ENCODE data around the gene FGF11. TPM values are rescaled to one million over a fixed set of nuclear protein-coding genes. Genes with fewer than 3 reads are reported as not detected.

FGF11 gene
- polyA plus RNA-seq, 2 of the 4 experiments (the other 2 are of a cell fraction) = 1.4 to 1.8 TPM

- FAIRE-seq = no peak
- POLR2A ChIA-PET = interaction anchor here (0.6 to 3.0 kb wide), 12 partner anchors 17 to 250 kb away, joined by 3 to 31 read pairs (median 4); partner anchors contain the start of genes PLSCR3, POLR2A, SLC35G6 and TMEM256
- H3K9me3 ChIP-seq = no peaks in the 10 kb centered on the region
- H3K27ac ChIP-seq = peak overlapping the region in 1 of 2 experiments; percentile 71; a peak in 3 of 6 replicates
- peak; percentile 88; the same call in 1 of the 2 replicates for TF ChIP-seq RNF2 (IDR thresholded peaks at IDR 0.05; ENCODE audit: borderline replicate concordance, low read depth)
- TF ChIP-seq, protein P1, sequence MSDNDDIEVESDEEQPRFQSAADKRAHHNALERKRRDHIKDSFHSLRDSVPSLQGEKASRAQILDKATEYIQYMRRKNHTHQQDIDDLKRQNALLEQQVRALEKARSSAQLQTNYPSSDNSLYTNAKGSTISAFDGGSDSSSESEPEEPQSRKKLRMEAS (IDR thresholded peaks at IDR 0.05) = no peak
- no peak for TF ChIP-seq CEBPB (IDR thresholded peaks at IDR 0.05)
- TF ChIP-seq ZNF302 (CRISPR knock-in tag; IDR thresholded peaks at IDR 0.05) = no peak
- no peak for TF ChIP-seq ESRRA (IDR thresholded peaks at IDR 0.05; ENCODE audit: borderline replicate concordance, low read length)
- TF ChIP-seq RCOR1 (IDR thresholded peaks at IDR 0.05; ENCODE audit: low read depth, low read length) = no peak
- TF ChIP-seq FOSB (CRISPR knock-in tag; IDR thresholded peaks at IDR 0.05) = no peak
- TF ChIP-seq, protein P2, sequence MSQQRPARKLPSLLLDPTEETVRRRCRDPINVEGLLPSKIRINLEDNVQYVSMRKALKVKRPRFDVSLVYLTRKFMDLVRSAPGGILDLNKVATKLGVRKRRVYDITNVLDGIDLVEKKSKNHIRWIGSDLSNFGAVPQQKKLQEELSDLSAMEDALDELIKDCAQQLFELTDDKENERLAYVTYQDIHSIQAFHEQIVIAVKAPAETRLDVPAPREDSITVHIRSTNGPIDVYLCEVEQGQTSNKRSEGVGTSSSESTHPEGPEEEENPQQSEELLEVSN (IDR thresholded peaks at IDR 0.05; ENCODE audit: borderline replicate concordance, low read depth) = no peak
- TF ChIP-seq MAFK (IDR thresholded peaks at IDR 0.05; ENCODE audit: partially characterized antibody) = peak; percentile 2
- no peak for DNase-seq (ENCODE audit: low read depth in 1 of 2, low spot score in 1 of 2)
- no peak for ATAC-seq
- H3K4me2 ChIP-seq = peak overlapping the region; percentile 86
- WGBS (ENCODE audit: missing lambda C conversion rate) = 51% methylated on average over 27 of the region's 31 CpGs
- H3K4me3 ChIP-seq = peak overlapping the region; percentile 55; the same call in 2 of the 3 replicates
- peaks cover 31% of the 10 kb centered on the region for H3K4me1 ChIP-seq
- CTCF ChIA-PET = interaction anchor here (0.6 to 17.0 kb wide), 59 partner anchors 12 to 301 kb away, joined by 3 to 342 read pairs (median 7); partner anchors contain the start of genes CHRNB1, KCTD11, NLGN2 and PLSCR3
Measured at GRCh38 chr17:7437369-7437863, 1.9 kb upstream of the FGF11 start.

DNA sequence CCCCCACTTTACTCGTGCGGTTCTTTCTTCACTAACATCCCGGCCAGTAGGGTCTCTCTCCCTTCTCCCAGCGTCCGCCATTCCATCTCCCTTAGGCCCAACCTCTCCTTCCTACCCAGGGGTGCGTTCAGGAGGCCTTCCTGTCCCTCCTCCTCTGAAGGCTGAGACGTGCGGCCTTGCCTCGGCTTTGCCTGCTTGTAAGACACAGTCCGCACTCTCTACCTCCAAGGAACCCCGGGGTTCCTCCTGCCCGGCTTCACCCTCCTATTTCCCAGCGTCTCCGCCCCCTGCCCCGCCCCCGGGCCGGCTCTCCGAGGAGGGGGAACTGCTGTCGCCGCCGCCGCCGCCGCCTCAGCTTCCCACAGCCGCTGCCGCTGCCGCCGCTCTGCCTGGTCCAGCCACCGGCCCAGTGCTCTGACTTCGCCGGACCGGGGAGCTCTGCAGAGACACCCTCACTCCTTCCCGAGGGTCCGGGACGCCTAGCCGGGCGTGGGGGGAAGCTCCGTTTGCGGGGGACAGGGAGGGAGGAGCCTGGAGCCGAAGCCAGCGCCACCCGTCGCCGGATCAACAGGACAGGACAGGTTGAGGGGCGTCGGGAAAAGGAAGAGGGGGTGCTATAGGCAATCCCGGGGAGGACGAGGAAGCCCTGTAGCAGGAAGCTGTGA lies 1.2 kb upstream of the FGF11 start:
- no peak for TF ChIP-seq JUNB (IDR thresholded peaks at IDR 0.05)
- WGBS (ENCODE audit: missing lambda C conversion rate) = 85% methylated on average over 45 of the region's 48 CpGs
- DNase-seq (ENCODE audit: low read depth in 1 of 2, low spot score in 1 of 2) (no peak), FAIRE-seq (no peak), ATAC-seq (no peak)
- Histone ChIP-seq H3K4me1 (peaks cover 31% of the 10 kb centered on the region), H3K9me3 (no peaks in the 10 kb centered on the region), H3K27ac (no peak overlapping the region), H3K4me2 (no peak overlapping the region), H3K4me3 (no peak overlapping the region)
- POLR2A ChIA-PET = no interaction called here
- CTCF ChIA-PET = interaction anchor here (0.6 to 17.0 kb wide), 22 partner anchors 12 to 177 kb away, joined by 3 to 342 read pairs (median 14); partner anchors contain the start of genes CHRNB1, KCTD11, PLSCR3 and SENP3

GRCh38 chr17:7438656-7439460 lies 454 bp upstream of the FGF11 start:
- peak overlapping the region; percentile 98 for H3K4me2 ChIP-seq
- H3K4me3 ChIP-seq = peak overlapping the region; percentile 52
- peak overlapping the region in 1 of 2 experiments; percentile 85; a peak in 3 of 6 replicates for H3K27ac ChIP-seq
- no peak for DNase-seq (ENCODE audit: low read depth in 1 of 2, low spot score in 1 of 2)
- H3K4me1 ChIP-seq = peaks cover 32% of the 10 kb centered on the region
- ATAC-seq = no peak
- TF ChIP-seq ELK1 (IDR thresholded peaks at IDR 0.05; ENCODE audit: low read depth, low read length) (no peak), HOXB13 (CRISPR knock-in tag; IDR thresholded peaks at IDR 0.05; ENCODE audit: low read depth) (no peak), BCL3 (IDR thresholded peaks at IDR 0.05) (no peak), NPAS2 (CRISPR knock-in tag; IDR thresholded peaks at IDR 0.05; ENCODE audit: borderline replicate concordance) (no peak), GATA3 (IDR thresholded peaks at IDR 0.05; ENCODE audit: borderline replicate concordance) (no peak), EHMT2 (IDR thresholded peaks at IDR 0.05; ENCODE audit: low read depth) (no peak), RCOR1 (IDR thresholded peaks at IDR 0.05; ENCODE audit: low read depth, low read length) (no peak), ZNF302 (CRISPR knock-in tag; IDR thresholded peaks at IDR 0.05) (no peak), JUNB (IDR thresholded peaks at IDR 0.05) (no peak), NFE2L2 (conservative IDR thresholded peaks at IDR 0.05; ENCODE audit: low read length) (no peak), RFX5 (IDR thresholded peaks at IDR 0.05) (no peak), ATOH8 (CRISPR knock-in tag; IDR thresholded peaks at IDR 0.05; ENCODE audit: low read depth) (no peak), POLR2AphosphoS2 (conservative IDR thresholded peaks at IDR 0.05; ENCODE audit: low read length) (no peak)
- TF ChIP-seq, protein P3, sequence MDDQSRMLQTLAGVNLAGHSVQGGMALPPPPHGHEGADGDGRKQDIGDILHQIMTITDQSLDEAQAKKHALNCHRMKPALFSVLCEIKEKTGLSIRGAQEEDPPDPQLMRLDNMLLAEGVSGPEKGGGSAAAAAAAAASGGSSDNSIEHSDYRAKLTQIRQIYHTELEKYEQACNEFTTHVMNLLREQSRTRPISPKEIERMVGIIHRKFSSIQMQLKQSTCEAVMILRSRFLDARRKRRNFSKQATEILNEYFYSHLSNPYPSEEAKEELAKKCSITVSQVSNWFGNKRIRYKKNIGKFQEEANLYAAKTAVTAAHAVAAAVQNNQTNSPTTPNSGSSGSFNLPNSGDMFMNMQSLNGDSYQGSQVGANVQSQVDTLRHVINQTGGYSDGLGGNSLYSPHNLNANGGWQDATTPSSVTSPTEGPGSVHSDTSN (IDR thresholded peaks at IDR 0.05) = no peak
- ChIA-PET CTCF (interaction anchor here (0.6 to 17.0 kb wide), 12 partner anchors 13 to 177 kb away, joined by 3 to 342 read pairs (median 15); partner anchors contain the start of genes CHRNB1, KCTD11, SENP3 and SLC35G6), POLR2A (interaction anchor here (0.6 kb wide), 2 partner anchors 19 to 43 kb away, joined by 3 to 5 read pairs; partner anchors contain the start of gene SPEM1)
- H3K9me3 ChIP-seq = no peaks in the 10 kb centered on the region
- WGBS (ENCODE audit: missing lambda C conversion rate) = 77% methylated on average over 11 of the region's 11 CpGs
- no peak for FAIRE-seq
